Activated CD4-positive, alpha-beta T cell treated with anti-CD3 and anti-CD28 coated beads, Interleukin-2, Interleukin-4, amounts not matched to agents 100 ng/mL and 50 ng/mL, durations not matched to agents 16 hours and 8 hours (primary cell): ENCODE data around the gene OR10P1.
"Not testable (repeated sequence)": the region's sequence is repeated elsewhere in the genome, so short reads cannot be mapped to it uniquely, and the experiment has no call there.

Experiments
- DNase-seq: peaks from one replicate; pipeline ENCODE4 v3.0.0-alpha.2; 2020; ENCODE audit warnings: low spot score

The OR10P1 gene, protein sequence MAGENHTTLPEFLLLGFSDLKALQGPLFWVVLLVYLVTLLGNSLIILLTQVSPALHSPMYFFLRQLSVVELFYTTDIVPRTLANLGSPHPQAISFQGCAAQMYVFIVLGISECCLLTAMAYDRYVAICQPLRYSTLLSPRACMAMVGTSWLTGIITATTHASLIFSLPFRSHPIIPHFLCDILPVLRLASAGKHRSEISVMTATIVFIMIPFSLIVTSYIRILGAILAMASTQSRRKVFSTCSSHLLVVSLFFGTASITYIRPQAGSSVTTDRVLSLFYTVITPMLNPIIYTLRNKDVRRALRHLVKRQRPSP

DNA sequence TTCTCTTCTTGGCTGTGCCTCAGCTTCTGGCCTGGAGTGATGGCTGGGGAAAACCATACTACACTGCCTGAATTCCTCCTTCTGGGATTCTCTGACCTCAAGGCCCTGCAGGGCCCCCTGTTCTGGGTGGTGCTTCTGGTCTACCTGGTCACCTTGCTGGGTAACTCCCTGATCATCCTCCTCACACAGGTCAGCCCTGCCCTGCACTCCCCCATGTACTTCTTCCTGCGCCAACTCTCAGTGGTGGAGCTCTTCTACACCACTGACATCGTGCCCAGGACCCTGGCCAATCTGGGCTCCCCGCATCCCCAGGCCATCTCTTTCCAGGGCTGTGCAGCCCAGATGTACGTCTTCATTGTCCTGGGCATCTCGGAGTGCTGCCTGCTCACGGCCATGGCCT lies at the start of gene OR10P1:
TSS of gene OR10P1 (plus strand) at position 40 of the 400 bp plus-strand sequence. CDS start at position 40, 0 bp downstream.
- no peak for DNase-seq

DNA sequence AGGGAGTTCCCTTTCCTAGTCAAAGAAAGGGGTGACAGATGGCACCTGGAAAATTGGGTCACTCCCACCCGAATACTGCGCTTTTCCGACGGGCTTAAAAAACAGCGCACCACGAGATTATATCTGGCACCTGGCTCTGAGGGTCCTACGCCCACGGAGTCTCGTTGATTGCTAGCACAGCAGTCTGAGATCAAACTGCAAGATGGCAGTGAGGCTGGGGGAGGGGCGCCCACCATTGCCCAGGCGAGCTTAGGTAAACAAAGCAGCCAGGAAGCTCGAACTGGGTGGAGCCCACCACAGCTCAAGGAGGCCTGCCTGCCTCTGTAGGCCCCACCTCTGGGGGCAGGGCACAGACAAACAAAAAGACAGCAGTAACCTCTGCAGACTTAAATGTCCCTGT lies 46.5 kb upstream of the OR10P1 start:
- not testable (repeated sequence) for DNase-seq

DNA sequence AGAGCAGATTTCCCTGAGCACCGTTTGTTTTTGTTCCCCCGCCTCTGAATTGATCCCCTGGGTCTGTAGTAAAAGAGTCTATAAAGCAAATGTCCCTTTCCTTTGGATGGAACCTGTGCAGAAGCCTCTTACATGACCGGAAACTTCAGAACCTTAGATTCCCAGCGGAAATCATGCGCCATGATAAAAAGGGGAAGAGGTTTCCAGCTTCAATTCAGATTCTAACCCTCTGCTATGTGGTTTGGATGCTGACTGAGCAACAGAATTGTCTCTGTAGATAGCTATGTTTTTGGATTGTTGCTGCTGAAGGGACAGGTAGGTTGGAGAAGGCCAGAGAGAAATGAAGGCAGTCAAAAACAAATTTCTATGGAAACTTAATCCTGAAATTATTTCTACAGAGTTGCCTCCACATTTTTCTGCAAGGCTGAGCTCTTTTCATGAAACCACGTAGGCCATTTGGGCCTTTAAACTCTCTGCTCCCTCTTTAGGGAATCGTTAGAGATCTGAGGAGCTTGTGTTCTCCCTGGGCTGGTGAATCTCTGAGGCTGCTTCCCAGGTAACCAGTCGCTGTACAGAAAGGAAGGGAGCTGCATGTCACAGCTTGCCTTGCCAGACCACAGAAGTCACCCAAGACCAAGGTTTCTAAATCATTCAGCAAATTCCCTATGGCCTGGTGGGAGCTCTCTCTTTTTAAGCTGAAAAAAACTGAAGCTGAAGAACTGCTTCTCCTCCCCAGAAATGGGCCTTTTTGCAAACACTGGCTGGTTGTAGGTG lies 28.7 kb upstream of the OR10P1 start:
- no peak for DNase-seq

DNA sequence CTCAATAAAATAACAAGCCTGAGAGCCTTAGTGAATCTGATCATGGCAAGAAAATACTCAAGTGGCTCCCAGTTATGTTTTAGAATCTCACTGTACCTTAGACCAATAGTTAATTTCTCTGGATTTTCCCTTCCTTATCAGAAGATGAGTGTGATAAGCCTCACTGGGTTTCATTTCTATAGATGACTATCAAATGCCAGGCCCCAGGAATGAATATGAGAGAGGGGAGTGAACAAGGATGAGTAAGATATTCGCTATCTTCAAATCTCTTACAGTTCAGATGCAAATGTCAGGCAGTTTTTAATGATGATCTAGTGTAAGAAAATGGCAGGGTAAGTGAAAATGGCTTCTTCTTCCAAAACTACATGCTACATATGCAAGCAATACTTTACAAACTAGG lies 26.1 kb upstream of the OR10P1 start:
- DNase-seq: peak; percentile 13

DNA sequence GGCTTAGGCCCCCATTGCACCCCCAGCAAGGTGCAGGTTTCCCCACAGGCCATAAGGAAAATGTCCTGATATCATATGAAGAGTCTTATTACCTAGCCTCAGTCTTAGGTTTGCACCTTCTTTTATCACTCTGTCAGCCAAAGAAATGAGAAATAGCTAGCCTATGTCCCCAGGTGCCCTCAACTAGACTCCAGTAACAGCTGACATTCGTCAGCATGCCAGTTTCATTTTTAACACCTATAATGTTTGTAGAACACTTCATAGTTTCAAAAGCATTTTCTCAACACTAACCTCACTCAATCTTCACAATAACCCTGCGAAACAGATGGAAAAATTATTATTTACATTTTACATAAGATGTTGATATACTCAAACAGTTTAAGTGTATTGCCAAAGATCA lies 24.0 kb upstream of the OR10P1 start:
- no peak for DNase-seq

DNA sequence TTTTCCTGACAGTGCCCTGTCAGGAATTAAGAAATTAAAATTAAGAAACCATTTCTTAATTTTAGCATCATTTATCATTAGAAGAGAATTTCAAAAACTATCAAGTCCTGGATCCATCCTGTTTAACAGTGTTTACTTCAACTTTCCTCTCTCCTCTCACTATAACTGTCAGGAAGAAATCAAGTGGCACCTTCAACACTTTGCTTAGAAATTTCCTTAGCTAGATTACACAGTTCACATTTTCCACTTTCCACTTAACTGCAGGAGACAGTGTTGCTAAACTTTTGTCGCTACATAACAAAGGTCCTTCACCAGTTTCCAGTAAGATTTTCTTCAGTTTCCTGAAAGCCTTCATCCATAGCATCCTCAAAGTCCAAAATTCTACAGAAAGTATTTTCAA lies 21.9 kb upstream of the OR10P1 start:
- DNase-seq: no peak

DNA sequence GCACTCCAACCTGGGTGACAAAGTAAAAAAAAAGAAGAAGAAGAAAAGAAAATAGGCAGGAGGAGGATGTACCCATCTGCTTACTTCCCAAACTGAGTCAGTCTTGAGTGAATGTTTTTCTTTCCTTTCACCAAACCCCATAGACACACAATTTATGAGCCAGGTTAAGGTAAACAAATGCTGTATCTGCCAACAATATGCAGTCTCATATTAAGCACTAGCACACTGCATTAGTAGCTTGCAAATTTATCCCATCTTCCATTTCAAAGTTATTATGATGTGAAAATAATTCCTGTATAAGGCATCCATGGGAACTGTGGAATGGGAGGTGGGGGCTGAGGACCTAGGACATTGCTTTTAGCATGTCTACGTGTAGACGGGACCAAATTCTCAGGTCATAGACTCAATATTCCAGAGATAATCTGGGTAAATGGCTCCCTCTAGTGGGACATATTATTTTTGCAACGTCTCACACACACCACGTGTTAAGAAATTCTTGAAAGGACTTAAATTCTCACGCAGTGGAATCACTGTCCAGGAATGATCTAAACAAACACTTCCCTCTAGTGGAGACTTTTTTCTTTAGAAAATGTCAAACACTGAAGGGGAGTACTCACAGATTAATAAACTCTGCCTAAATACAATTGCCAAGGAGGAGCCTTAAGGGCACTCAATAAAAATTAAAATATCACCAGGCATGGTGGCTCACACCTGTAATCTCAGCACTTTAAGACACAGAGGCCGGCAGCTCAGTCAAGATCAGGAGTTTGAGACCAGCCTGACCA lies 17.1 kb upstream of the OR10P1 start:
- DNase-seq: peak; percentile 81

DNA sequence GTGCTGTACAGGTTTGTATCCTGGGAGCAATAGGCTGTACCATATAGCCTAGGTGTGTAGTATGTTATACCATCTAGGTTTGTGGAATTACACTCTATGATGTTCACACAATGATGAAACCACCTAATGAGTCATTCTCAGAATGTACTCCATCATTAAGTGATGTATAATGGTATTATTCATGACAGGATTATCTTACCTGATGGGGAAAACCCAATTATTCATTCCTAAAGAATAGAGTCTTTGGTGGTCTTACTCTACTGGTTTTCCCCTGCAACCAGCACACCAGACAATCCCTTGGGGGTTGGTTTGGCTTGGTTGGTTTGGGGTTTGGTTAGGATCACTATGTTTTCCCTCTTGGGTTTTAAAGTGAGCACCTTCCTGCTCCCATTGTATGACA lies 12.6 kb upstream of the OR10P1 start:
- DNase-seq: peak; percentile 66

DNA sequence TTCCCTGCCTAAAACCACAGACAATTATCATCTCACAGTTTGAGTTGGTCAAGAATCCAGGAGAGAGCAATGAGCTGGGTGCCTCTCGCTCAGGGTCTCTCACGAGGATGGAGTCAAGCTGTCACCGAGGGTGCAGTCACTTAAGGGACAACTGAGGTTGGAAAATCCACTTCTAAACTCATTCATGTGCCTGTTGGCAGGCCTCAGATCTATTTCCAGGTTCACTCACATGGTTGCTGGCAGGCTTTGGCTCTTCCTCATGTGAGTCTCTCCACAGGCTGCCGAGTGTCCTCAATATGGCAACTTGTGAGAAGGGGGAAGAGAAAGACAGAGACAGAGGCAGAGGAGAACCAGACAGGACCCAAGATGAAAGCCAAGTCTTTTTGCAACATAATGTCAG lies 10.5 kb upstream of the OR10P1 start:
- no peak for DNase-seq

DNA sequence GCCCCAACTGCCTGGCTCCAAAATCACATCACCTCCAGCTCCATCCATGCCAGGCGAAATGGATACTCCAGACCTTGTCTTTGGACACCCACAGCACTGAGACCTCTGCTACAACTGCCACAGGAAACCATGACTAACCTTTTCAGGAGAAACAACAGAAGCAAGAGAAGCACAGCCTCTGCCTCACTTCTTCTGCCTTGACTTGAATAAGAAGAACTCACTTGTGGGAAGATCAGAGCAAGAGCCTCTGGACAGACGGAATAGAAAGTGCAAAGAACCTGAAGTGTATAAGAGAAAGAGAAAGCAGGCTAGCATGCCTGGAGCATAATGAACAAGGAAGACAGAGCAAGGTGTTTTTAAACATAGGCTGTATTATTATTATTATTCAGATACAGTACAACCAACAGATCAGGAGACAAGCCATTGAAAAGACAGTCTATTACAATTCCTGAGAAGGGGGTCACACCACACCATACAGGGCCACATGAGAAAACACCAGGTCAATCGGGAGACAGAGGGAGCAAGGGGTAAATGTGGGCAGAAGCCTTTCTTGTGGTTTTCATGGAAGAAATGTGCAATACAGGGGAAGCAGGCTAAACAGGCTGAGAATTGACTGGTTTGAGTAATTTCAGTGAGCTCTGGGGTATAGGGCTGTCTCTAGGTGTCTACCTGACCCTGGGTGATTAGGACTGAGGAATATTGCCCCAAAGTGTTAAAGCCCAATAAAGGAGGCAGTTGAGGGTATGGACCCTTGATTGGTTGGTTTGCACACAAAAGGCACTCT lies 7.4 kb upstream of the OR10P1 start:
- no peak for DNase-seq

DNA sequence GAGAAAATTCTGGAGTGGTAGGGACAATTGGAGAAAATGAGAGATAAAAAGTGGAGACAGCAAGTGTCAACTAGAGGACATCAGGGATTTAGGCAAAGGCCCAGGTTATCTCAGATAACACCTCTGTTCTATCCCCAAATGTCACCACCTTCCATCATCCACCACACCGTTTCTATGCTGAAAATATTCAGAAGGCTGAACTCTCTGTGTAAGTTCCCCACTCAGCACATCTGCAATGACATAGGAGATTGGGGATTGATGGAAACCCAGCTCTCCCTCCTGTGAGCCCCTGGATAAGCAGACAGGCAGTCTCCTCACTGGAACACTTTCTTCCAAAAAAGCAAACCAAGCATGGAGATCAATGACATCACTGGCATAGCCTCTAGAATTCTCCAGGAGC lies 5.6 kb upstream of the OR10P1 start:
- DNase-seq: no peak

DNA sequence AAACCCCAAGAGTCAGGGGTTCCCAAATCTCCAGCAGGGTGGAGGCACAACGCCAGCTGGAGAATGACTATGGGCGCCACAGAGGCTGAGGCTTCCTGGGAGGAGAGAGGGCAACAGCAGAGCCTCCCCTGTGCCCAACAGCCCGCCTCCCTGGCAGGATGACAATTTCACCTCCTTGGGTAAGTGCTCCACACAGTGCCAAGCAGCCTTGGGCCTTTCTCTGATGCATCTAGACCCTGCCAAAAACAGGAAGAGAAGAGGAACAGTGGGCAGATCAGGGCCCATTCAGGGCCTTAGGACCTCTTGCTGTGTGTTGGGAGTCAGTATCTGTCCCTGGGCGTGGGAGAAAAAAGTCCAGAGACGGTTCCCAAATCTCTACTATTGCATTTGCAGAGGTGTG lies 5.0 kb upstream of the OR10P1 start:
- no peak for DNase-seq

DNA sequence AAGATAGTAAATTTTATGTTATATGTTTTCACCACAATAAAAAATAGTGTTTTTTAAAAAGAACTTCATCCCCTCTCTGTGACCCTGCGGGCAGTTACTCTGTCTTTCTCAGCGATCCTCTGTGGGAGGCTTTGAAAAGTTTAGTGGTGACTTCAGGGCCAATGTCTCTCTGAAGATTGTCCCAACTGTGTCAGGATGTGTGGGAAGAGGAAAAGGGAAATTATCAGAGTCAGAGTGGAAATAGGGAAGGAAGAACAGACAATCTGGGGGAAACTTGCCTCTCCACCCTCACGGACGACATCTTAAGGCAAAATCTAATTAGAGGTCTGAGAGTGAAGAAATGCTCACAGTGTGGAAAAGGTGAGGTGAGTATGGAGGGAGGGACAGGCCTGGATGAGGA lies 3.5 kb upstream of the OR10P1 start:
- no peak for DNase-seq

DNA sequence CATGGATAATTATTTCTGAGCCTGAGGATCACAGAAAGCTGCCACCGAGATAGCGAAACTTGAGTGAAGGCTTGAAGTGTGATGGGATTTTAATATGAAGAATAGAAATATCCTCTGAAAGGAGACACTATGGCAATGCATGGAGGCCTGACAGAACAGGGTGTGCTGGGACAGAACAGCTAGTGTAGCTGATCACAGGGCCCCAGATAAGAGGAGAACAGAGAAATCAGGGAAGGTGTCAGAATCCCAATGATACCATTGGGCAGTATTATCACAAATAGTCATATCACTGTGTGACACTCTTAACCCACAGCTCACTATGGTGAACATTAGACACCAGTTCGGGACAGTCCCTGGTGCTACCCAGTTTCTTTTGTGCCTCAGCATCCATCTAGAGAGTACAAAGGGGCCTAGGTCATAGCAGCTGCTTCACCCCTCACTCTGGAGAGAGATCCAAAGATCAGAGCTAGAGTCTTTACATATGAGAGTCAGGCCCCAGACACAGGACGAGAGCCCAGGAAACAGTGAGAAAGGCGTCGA lies 506 bp upstream of the OR10P1 start:
- no peak for DNase-seq

DNA sequence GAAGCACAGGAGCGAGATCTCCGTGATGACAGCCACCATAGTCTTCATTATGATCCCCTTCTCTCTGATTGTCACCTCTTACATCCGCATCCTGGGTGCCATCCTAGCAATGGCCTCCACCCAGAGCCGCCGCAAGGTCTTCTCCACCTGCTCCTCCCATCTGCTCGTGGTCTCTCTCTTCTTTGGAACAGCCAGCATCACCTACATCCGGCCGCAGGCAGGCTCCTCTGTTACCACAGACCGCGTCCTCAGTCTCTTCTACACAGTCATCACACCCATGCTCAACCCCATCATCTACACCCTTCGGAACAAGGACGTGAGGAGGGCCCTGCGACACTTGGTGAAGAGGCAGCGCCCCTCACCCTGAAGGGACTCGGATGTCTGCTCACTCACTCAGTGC lies 775 bp downstream of the OR10P1 start:
- peak; percentile 39 for DNase-seq

DNA sequence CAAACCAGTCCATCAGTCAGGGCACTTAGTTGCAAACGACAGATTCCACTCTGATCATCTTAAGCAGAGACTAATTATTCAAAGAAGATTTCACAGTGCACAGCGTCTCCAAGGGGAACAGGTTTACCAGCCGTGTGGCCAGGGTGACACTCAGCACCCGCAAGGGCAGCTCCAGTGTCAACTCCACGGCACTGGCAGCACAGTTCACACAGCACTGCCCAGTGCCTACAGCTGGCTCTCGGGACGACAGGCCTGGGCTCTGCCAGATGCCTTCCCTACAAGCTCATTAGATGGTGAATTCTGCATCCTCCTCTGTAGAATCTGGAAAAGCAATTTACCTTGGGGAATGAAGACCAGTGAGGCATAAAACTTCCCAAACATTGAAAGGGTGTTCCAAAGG lies 4.9 kb downstream of the OR10P1 start:
- no peak for DNase-seq

DNA sequence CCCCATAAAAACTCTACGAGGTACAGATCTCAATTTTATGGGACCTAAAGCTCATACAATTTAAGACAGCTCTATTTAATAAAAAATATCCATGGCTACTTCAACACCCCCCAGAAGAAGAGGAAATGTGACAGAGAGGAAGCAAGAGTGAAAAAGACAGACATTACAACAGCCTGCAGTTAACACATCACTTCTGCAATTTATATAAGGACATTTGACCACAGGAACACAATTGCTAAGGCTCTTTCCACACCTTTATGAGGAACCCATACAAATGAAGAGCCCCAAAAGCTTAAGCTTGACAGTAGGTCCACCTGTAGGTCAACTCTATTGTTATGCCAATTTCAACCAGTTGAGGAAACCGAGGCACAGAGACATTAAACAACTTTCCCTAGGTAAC lies 5.6 kb downstream of the OR10P1 start:
- no peak for DNase-seq

DNA sequence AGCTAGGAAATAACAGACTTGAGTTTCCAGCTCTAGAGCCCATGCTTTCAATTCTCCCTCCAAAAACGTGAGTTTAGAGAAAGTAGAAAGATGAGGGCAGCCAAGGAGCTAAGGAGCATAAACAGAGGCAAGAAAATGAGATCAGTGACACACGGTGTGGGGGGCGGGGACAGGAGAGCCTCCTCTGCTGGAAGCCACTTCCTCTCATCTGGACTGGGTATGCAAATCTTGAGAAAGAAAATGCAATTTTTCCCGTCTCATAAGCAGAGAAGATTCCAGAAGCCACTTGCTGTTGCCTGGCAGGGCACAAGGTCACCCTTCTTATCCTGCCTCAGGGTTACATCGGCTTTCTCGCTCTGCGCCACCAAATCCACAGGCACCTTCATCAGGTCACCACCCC lies 6.0 kb downstream of the OR10P1 start:
- no peak for DNase-seq

DNA sequence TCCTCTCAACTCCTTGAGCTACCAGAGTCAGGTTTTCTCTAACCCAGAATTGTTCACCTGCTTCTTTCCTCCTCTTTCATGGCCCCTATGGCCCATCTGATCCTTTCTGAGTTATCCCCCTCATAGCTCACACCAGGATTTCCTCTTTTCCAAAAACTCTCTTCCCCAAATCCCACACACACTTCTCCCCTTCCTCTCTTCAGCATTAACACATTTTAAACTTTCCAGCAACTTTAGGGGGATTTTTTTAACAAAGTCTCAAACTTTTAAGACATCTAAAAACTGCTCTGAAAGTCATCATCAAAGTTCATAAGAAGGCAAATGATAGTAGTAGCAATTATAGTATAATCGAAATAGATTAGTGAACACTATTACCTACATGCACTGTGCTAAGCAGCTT lies 7.9 kb downstream of the OR10P1 start:
- DNase-seq: no peak

DNA sequence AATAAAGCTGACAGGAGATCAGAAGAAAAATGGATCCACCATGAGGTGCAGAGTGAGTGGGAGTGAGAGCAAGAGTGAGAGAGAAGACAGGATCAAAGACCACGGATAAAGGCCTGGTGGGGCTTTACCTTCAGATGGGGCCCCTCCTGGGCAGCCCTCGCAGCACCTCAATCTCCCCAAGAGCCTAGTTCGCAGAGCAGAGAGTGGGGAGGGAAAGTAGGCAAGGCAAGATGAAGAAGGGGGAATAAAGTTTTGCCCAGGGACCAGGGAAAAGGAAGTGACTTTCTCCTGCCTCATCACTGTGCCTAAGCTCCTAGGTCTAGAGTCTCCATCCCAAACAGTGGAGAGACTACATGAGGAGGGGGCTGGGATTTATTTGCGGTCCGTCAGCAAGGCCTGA lies 10.3 kb downstream of the OR10P1 start:
- no peak for DNase-seq

DNA sequence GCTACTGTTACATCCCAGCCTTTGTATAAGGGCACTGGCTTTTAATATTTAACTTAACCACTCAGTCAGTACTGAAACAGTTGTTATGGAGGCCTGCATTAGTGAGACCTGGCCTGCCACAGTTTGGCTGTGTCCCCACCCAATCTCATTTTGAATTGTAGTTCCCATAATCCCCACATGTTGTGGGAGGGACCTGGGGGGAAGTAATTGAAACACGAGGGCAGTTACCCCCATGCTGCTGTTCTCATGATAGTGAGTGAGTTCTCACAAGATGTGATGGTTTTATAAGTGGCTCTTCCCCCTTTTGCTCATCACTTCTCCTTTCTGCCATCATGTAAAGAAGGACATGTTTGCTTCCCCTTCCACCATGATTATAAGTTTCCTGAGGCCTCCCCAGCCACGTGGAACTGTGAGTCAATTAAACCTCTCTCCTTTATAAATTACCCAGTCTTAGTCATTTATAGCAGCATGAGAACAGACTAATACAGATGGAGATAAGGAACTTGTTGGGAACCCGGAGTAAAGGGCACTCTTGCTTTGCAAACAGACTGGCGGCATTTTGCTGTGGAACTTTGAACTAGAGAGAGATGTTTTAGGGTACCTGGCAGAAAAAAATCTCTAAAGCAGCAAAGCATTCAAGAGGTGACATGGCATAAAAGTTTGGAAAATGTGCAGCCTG lies 14.1 kb downstream of the OR10P1 start:
- DNase-seq: not testable (repeated sequence)
